ENCODE results near the gene PIGR. TPM values are rescaled to one million over a fixed set of nuclear protein-coding genes. Genes with fewer than 3 reads are reported as not detected.

The PIGR gene
- total and polyA plus RNA-seq, 10 of the 15 experiments (the other 5 are each of a cell fraction or from before 2014, with no cell fraction given): 0.96 to 7.6 (median 1.8) TPM

GRCh38 chr1:206893380-206893779 lies 52.9 kb downstream of the PIGR start (continued):
- no peak for TF ChIP-seq ZBTB40 (IDR thresholded peaks at IDR 0.05; ENCODE audit: borderline replicate concordance)
- TF ChIP-seq ESRRA (IDR thresholded peaks at IDR 0.05; ENCODE audit: low read length): no peak
- TF ChIP-seq ZNF217 (IDR thresholded peaks at IDR 0.05): no peak
- no peak for TF ChIP-seq SIX5 (IDR thresholded peaks at IDR 0.05; ENCODE audit: low read depth, low read length, severe bottlenecking)
- TF ChIP-seq KLF5 (IDR thresholded peaks at IDR 0.05; ENCODE audit: partially characterized antibody): no peak
- TF ChIP-seq JUNB (IDR thresholded peaks at IDR 0.05): no peak
- TF ChIP-seq RELA (IDR thresholded peaks at IDR 0.05; ENCODE audit: borderline replicate concordance, partially characterized antibody): no peak

DNA sequence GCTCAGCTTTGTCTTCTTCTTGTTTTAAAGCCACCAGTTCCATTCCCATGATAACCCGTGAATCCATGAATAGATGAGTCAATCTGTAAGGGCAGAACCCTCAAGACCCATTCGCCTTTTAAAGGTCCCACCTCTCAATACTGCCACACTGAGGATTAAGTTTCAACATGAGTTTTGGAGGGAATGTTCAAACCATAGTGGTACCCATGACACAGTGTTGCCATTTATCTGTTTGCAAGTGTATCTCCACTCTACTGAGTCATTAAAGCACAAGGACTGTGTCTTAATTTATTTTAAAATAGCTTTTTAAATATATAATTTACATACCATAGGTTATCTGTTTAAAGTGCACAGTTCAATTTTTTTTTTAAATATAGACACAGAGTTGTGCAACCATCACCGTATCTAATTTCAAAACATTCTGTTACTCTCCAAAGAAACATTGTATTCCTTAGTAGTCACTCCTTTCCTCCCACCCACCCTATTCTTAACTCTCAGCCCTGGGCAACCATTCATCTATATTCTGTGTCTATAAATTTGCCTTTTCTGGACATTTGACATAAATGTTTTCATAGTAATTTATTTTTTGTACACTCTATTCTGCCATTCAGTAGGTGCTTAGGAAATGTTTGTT lies 53.8 kb downstream of the PIGR start:
- ChIA-PET SMC1A (ENCODE audit: uncharacterized antibody, unreplicated experiment) (interaction anchor here (0.6 to 2.5 kb wide), 4 partner anchors 8 to 167 kb away, joined by 3 to 11 read pairs (median 4); no protein-coding TSS in a partner anchor), RAD21 (ENCODE audit: unreplicated experiment) (interaction anchor here (0.9 to 1.1 kb wide), 3 partner anchors 9 to 153 kb away, joined by 3 to 5 read pairs (median 3); no protein-coding TSS in a partner anchor), CTCF (interaction anchor here (0.8 to 1.5 kb wide), 4 partner anchors 10 to 158 kb away, joined by 3 to 4 read pairs (median 4); partner anchors contain the start of gene IL20), POLR2A (interaction anchor here (1.4 kb wide), 1 partner anchor 8 kb away, joined by 5 read pairs; no protein-coding TSS in a partner anchor)
- Histone ChIP-seq H3K79me2 (ENCODE audit: control insufficient read depth, insufficient read depth, low read length) (no peaks in the 10 kb centered on the region), H2AFZ (ENCODE audit: control insufficient read depth, low read depth, low read length) (no peak overlapping the region), H3K36me3 (ENCODE audit: control insufficient read depth in 2 of 2, insufficient read depth in 2 of 2, low read length in 1 of 2) (no peaks in the 10 kb centered on the region), H3K4me1 (ENCODE audit: control insufficient read depth, insufficient read depth, low read length) (no peaks in the 10 kb centered on the region), H3K27ac (ENCODE audit: control insufficient read depth, insufficient read depth) (no peak overlapping the region), H3K4me2 (ENCODE audit: control insufficient read depth, insufficient read depth) (no peak overlapping the region), H3K9me3 (replicated peaks; ENCODE audit: control insufficient read depth, insufficient read depth, low read length) (no peaks in the 10 kb centered on the region), H4K20me1 (ENCODE audit: control insufficient read depth, insufficient read depth) (no peaks in the 10 kb centered on the region), H3K27me3 (replicated peaks in 1 of 2; ENCODE audit: control insufficient read depth in 2 of 2, insufficient read depth in 2 of 2, low read length in 1 of 2) (no peaks in the 10 kb centered on the region), H3K9ac (ENCODE audit: control insufficient read depth, insufficient read depth, low read length) (no peak overlapping the region), H3K4me3 (no peak overlapping the region)
- DNase-seq (ENCODE audit: low read depth, low spot score): no peak
- intact Hi-C loops (cut with micrococcal nuclease; ENCODE audit: unreplicated experiment) (no loop called here), in situ Hi-C loops (cut with MboI) (no loop called here)
- ATAC-seq: no peak
- WGBS (ENCODE audit: insufficient coverage, insufficient replicate concordance, low lambda C conversion rate, missing lambda C conversion rate): 38% methylated on average over 3 of the region's 3 CpGs
- no TSS peak for BruUV-seq (replicated peaks)
- TF ChIP-seq, protein P1, sequence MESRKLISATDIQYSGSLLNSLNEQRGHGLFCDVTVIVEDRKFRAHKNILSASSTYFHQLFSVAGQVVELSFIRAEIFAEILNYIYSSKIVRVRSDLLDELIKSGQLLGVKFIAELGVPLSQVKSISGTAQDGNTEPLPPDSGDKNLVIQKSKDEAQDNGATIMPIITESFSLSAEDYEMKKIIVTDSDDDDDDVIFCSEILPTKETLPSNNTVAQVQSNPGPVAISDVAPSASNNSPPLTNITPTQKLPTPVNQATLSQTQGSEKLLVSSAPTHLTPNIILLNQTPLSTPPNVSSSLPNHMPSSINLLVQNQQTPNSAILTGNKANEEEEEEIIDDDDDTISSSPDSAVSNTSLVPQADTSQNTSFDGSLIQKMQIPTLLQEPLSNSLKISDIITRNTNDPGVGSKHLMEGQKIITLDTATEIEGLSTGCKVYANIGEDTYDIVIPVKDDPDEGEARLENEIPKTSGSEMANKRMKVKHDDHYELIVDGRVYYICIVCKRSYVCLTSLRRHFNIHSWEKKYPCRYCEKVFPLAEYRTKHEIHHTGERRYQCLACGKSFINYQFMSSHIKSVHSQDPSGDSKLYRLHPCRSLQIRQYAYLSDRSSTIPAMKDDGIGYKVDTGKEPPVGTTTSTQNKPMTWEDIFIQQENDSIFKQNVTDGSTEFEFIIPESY (IDR thresholded peaks at IDR 0.05): no peak
- TF ChIP-seq EGR1 (IDR thresholded peaks at IDR 0.05; ENCODE audit: borderline replicate concordance in 1 of 2, low read depth in 2 of 2, low read length in 2 of 2) (no peak), CHD1 (IDR thresholded peaks at IDR 0.05; ENCODE audit: low read depth, low read length) (no peak), ELK1 (IDR thresholded peaks at IDR 0.05; ENCODE audit: low read depth, low read length) (no peak), CBX5 (IDR thresholded peaks at IDR 0.05; ENCODE audit: low read depth) (no peak)
- no peak for FAIRE-seq
